Activated CD4-positive, CD25-positive, alpha-beta regulatory T cell treated with anti-CD3 and anti-CD28 coated beads, Interleukin-2, amount 50 U/mL, for 24 hours (primary cell): ENCODE data around the gene CCDC61.

Experiments
- ATAC-seq, 2 donors: fragments of 150-1000 bp; cut with Tn5 transposase; one replicate each; pipeline ENCODE4 v1.10.0; 2021; ENCODE audit warnings: mild to moderate bottlenecking in 1 of 2, moderate library complexity in 1 of 2

The CCDC61 gene

GRCh38 chr19:46017095-46017429, 21.8 kb downstream of the CCDC61 start:
- ATAC-seq, result no peak

- no peak for ATAC-seq
Observed at GRCh38 chr19:46017874-46018675, 22.8 kb downstream of the CCDC61 start.

- no peak for ATAC-seq
Observed at GRCh38 chr19:46018729-46019251, 23.5 kb downstream of the CCDC61 start.

DNA sequence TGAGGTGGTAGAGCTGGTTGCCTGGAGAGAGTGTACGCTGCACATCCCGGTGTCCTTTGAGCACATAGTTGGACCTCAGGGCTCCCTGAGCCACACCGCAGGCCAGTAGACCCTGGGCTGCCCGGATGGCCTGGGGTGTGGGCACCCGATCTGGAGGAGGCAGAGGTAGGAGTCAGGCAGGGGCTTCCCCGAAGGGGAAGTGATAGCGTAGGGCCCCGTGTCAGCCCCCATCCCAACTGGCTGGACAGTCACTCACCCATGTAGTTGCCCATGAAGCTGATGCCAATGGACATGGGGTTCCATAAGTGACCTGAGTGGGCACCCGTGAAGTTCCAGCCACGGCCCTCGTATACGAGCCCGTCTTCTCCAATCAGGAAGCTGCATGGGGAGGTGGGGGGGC, 24.0 kb downstream of the CCDC61 start:
- no peak for ATAC-seq

DNA sequence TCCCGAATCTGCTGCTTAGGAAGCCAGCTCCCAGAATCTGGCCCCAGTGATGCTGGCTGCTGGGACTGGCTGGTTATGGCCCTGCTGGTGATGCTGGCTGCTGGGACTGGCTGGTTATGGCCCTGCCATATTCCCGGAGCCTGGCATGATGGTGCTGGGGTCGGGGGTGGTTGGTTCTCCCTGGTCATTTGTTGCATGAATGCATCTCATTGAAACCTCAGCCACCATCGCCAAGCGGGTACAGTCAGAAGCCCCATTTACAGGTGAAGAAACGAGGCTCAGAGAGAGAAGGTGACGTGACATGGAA, 25.5 kb downstream of the CCDC61 start:
- ATAC-seq, result no peak

DNA sequence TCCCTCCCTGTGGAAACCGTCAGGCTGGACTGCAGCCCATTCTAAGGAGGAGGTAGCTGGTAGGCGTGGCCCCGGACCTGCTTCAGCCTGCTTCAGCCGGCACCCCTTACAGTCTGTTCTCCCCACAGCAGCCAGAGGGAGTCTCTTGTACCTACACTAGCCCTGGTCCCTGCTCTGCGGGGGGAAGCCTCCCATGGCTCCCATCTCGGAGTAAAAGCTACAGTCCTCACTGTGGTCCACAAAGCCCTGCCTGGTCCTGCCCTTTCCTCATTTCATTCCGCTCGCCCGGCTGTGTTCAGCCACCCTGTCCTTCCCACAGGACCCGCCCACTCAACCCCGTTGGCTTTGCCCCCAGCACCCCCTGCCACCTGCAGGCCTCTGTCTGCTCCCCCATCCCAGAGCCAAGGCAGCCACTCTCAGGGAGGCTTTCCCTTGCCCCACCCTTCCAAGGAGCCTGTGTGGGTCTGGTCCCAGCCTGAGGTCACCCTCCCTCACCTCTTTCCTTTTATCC, 26.3 kb downstream of the CCDC61 start:
- ATAC-seq, result no peak

GRCh38 chr19:46022061-46022430, 26.8 kb downstream of the CCDC61 start:
- no peak for ATAC-seq

- no peak for ATAC-seq
Observed at GRCh38 chr19:46022431-46023310, 27.4 kb downstream of the CCDC61 start, which contains the start of gene PGLYRP1. Gene PGLYRP1, minus strand, starts transcription at chr19:46023053. Its CDS starts 32 bp downstream, at chr19:46023021.

GRCh38 chr19:46023311-46023779, 28.1 kb downstream of the CCDC61 start:
- no peak for ATAC-seq

DNA sequence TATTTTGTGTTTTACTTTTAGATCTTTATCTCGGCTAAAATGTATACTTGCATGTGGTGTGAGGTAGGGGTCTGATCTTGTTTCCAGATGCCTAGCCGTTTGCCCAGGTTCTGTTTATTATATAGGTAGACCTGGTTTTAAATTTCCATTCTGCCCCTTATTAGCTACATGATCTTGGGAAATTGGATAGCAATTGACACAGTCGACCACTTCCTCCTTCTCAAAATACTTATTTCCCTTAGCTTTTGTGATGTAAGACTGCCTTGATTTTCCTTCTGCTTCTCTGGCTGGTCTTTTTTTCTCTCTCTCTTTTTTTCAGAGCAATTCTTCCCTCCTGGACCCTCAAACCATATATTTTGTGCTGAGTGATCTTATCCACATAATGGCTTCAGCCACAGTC, 30.6 kb downstream of the CCDC61 start:
- ATAC-seq, result no peak

- ATAC-seq, result no peak
Observed at GRCh38 chr19:46030812-46031550, 35.7 kb downstream of the CCDC61 start.

DNA sequence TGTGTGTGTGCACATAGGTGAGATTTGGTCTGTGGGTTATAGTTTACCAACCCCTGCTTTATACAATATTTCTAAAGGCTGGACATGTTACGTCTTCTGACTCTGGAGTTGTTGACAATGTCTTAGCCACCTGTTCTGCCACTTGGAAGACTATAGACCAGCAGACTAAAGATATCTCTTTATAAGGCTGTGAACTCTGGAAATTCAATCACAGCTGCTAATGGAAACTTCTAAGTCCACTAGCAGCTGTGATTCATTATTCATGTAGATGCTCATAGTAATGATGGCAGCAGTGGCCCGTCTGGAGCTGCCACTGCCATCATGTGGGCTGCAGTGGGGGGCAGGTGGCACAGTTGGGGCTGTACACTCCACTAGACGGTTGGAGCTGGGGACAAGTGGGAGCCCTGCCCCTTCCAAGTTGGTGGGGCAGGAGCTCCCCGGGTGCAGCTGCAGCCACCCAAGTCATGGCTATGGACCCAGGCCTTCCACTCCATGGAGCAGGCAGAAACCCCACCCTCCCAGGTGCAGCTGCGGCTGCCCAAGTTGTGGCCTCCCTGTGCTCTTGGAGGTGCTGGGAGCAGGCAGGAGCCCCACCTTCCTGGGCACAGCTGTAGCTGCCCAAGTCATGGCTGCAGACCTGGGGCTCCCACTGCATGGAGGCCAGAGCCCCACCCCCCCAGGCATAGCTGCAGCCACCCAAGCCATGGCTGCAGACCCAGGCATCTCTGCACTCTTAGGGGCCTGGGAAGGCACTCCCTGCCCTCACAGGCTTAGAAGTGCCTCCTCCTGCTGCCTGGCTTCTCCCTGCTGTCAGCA, 36.7 kb downstream of the CCDC61 start:
- ATAC-seq, result no peak

DNA sequence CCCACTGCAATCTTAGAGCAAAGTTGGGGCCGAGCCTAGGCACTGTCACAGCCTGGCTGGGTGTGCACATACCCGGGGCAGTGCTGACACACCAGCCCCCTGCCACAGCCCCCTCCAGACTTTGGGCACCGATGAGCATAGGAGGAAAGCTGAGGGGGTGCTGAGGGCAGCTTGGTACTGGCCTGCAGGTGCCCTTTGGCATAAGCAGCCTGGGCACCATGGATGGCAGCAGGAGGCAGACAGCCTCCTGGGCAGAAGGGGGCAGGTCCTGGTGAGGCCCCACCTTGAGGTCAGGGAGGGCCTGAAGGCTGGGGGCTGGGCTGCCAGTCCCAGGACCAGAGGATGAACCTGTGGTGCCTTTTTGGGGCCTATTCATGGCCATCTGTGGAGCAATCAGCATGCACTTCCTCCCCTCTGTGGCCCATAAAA, 37.3 kb downstream of the CCDC61 start:
- ATAC-seq, result no peak

DNA sequence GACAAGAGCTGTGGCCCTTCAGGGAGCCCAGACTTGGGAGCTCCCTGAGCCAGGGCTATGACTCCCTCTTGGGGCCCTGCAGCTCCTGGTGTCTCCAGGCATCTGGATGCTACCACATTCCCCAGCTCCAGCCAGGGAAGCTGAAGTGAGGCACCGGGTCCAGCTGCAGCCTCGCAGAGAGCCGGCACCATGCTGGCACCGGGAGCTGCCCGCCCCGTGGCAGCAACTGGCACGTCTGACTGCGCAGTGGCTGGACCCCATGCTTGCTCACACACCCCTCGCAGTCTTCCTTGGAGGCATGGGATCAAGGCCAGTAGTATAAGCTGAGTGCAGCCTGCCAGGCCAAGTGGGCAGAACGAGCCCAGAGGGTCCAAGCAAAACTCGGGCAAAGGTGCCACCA, 38.1 kb downstream of the CCDC61 start:
- no peak for ATAC-seq

DNA sequence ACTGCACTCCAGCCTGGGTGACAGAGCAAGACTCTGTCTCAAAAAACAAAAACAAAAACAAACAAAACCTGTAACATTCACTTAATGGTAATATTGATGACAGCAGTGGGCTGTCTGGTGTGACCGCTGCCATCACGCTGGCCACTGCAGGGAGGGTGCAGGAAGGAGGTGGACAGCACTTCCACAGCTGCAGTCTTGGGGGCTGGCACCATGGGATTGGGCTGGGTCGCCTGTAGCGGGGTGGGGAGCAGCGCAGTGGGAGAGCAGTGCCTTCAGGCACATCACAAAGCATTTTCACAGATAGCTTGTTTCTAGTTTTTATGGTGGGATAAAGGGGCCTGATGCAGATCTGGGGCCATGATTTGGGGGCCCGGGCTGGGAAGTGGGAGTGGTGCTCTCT, 40.3 kb downstream of the CCDC61 start:
- ATAC-seq, result no peak

DNA sequence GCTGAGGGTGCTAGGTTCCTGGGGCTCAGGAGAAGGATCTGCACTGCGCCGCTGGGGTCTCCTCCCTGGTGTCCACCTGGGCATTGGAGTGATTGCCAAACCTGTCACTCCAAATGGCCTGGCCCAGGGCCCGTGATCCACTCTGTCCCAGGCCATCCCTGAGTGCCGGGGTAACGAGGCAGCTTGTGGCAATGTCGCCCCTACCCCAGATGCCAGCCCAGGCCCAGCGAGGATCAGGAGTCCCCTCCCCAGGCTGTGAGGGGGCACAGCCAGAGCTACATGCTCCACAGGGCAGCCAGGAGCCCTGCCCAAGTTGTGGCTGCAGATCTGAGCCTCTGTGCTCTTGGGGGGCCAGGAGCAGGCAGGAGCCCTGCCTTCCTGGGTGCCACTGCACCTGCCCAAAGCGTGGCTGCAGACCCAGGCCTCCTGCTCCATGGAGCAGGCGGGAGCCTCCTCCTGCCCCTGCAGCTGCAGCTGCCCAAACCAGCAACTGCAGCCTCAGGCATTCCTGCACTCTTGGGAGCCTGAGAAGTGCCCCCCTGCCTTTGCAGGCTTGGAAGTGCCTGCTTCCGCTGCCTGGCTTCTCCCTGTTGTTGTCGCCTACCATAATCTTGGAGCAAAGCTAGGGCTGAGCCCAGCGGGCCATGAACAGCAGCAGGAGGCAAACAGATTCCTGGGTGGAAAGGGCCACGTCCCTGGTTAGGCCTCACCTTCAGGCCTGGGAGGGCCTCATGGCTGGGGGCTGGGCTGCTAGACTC, 40.9 kb downstream of the CCDC61 start:
- ATAC-seq, result no peak

DNA sequence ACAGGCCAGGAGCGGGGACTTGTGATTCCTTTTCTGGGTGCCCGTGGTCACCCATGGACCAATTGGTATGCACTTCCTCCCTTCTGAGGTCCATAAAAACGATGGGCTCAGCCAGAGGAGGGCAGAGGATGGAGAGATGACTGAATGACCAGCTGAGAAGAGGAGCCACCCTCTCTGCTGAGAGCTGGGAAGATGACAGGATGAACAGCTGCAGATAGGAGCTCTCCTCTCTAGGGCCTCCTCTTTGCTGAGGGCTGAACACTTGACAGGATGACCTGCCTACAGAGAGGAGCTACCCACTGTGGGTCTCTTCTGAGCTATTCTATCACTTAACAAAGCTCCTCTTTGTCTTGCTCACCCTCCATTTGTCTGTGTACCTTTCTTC, 41.5 kb downstream of the CCDC61 start:
- ATAC-seq, result no peak

DNA sequence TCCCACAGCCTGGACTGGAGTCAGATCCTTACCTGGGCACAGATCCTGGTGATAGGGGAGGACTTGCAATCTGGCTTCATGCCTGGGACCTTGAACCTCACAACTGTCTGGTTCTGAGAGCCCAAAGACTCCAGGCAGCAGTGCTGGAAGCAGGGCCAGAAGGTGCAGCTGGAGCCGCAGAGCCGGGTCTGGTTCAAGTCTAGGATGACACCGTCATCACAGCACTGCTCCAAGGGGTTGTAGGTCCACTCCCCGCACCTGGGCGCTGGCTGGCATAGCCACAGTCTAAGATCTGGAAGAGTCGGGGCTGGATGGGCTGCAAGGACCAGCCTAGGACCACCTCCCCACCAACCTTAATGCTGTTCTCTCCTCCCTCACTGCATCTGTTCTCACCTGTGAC, 44.9 kb downstream of the CCDC61 start:
- ATAC-seq, result no peak

GRCh38 chr19:46040952-46041500, 45.8 kb downstream of the CCDC61 start, which contains the start of gene IGFL4:
Gene IGFL4, minus strand, starts transcription at chr19:46041002. Its CDS starts 40 bp downstream, at chr19:46040962.
- no peak for ATAC-seq

DNA sequence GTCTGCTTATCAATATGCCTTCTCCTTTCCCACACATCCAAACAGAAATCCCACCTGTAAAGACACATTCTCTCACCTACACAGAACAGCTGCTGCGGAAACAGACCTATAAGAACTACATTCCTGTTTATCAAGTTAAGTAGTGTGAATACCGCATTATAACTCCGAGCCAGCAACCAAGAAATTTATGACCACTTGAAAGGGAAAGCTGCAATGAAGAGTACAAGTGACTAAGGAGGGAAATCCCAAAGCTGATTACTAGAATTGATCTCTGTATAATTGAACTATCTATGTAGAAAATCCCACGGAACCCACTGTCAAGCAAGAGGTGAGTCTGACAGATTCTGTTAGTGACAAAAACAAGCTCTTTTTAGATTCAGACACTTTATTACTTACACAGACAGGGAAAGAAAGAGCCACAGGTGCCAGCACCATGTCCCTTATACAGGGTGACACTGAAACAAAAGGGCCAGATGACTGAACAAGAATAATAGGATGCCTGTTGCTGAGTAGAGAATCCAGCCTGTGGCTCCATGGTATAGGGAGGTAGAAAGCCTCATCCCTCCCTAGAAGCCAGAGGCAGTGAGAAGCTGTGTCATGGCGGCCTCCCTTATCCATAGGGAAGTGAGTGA, 47.1 kb downstream of the CCDC61 start:
- no peak for ATAC-seq
